WTC11 (cell line): ENCODE measurements around the gene DTX1. TPM values are rescaled to one million over a fixed set of nuclear protein-coding genes. Genes with fewer than 3 reads are reported as not detected.

ENCODE experiments used
- ARID4B ChIP-seq: sonication (generic); formaldehyde crosslinking; IDR thresholded peaks from 2 replicates; pipeline ENCODE4 v1.8.0; 2023; ENCODE audit warnings: missing genetic modification reagents, mild to moderate bottlenecking, borderline replicate concordance
- CBFB ChIP-seq: sonication (generic); formaldehyde crosslinking; IDR thresholded peaks from 2 replicates; pipeline ENCODE4 v1.8.1; 2022; ENCODE audit warnings: mild to moderate bottlenecking, low read depth, missing genetic modification reagents
- CREB1 ChIP-seq: sonication (generic); formaldehyde crosslinking; IDR thresholded peaks from 2 replicates; pipeline ENCODE4 v1.8.0; 2023; ENCODE audit warnings: mild to moderate bottlenecking, missing genetic modification reagents
- FOXP1 ChIP-seq: sonication (generic); formaldehyde crosslinking; IDR thresholded peaks from 2 replicates; pipeline ENCODE4 v1.8.0; 2022; ENCODE audit warnings: missing genetic modification reagents, mild to moderate bottlenecking, moderate library complexity, borderline replicate concordance
- GRHL2 ChIP-seq: fragments of 250-450 bp; sonication (Bioruptor Pico); IDR thresholded peaks from 2 replicates; pipeline ENCODE4 v1.8.0; 2022; ENCODE audit warnings: mild to moderate bottlenecking, moderate library complexity; ENCODE audit not compliant: insufficient replicate concordance, severe bottlenecking
- IRF1 ChIP-seq: sonication (generic); formaldehyde crosslinking; IDR thresholded peaks from 2 replicates; pipeline ENCODE4 v1.8.0; 2023; ENCODE audit warnings: missing genetic modification reagents
- IRF2 ChIP-seq: sonication (generic); formaldehyde crosslinking; IDR thresholded peaks from 2 replicates; pipeline ENCODE4 v1.8.0; 2022; ENCODE audit warnings: low read depth, missing genetic modification reagents, borderline replicate concordance
- MXD4 ChIP-seq: fragments of 250-450 bp; sonication (Bioruptor Pico); IDR thresholded peaks from 2 replicates; pipeline ENCODE4 v1.8.0; 2021; ENCODE audit warnings: mild to moderate bottlenecking, moderate library complexity, borderline replicate concordance
- NFATC4 ChIP-seq: fragments of 250-450 bp; sonication (Bioruptor Pico); IDR thresholded peaks from 2 replicates; pipeline ENCODE4 v1.9.0; 2021; ENCODE audit warnings: mild to moderate bottlenecking
- NFYB ChIP-seq: sonication (generic); formaldehyde crosslinking; conservative IDR thresholded peaks from 2 replicates; pipeline ENCODE4 v1.8.0; 2022; ENCODE audit warnings: low read depth, missing genetic modification reagents
- OVOL2 ChIP-seq: fragments of 250-450 bp; sonication (Bioruptor Pico); IDR thresholded peaks from 2 replicates; pipeline ENCODE4 v1.9.0; 2021; ENCODE audit warnings: mild to moderate bottlenecking, borderline replicate concordance
- RELA ChIP-seq: sonication (generic); formaldehyde crosslinking; IDR thresholded peaks from 2 replicates; pipeline ENCODE4 v1.8.1; 2022; ENCODE audit warnings: missing genetic modification reagents, mild to moderate bottlenecking, borderline replicate concordance
- SMAD4 ChIP-seq: sonication (generic); formaldehyde crosslinking; IDR thresholded peaks from 2 replicates; pipeline ENCODE4 v1.8.0; 2022; ENCODE audit warnings: mild to moderate bottlenecking, missing genetic modification reagents
- TP53 ChIP-seq: sonication (generic); formaldehyde crosslinking; IDR thresholded peaks from 2 replicates; pipeline ENCODE4 v1.8.1; 2023; ENCODE audit warnings: mild to moderate bottlenecking, missing genetic modification reagents
- ZBTB21 ChIP-seq: sonication (generic); formaldehyde crosslinking; IDR thresholded peaks from 2 replicates; pipeline ENCODE4 v1.8.1; 2023; ENCODE audit warnings: mild to moderate bottlenecking, missing genetic modification reagents, borderline replicate concordance
- ZNF121 ChIP-seq: sonication (generic); formaldehyde crosslinking; IDR thresholded peaks from 2 replicates; pipeline ENCODE4 v1.8.0; 2023; ENCODE audit warnings: missing genetic modification reagents
- ZNF138 ChIP-seq: sonication (generic); formaldehyde crosslinking; conservative IDR thresholded peaks from 2 replicates; pipeline ENCODE4 v1.8.1; 2022; ENCODE audit warnings: mild to moderate bottlenecking, moderate library complexity, missing genetic modification reagents
- ZNF396 ChIP-seq: fragments of 250-450 bp; sonication (Bioruptor Pico); IDR thresholded peaks from 2 replicates; pipeline ENCODE4 v1.8.0; 2021; ENCODE audit warnings: mild to moderate bottlenecking, moderate library complexity, borderline replicate concordance
- total RNA-seq: library from RNA; stranded (reverse); gene quantifications from 3 replicates; pipeline ENCODE4 v1.2.3, GENCODE V29; 2021
- TF ChIP-seq, protein P1 (sequence below): sonication (generic); formaldehyde crosslinking; IDR thresholded peaks from 2 replicates; pipeline ENCODE4 v1.8.0; 2022; ENCODE audit warnings: mild to moderate bottlenecking, missing genetic modification reagents
- TF ChIP-seq, protein P2 (sequence below): sonication (generic); formaldehyde crosslinking; IDR thresholded peaks from 2 replicates; pipeline ENCODE4 v1.8.0; 2022; ENCODE audit warnings: mild to moderate bottlenecking, missing genetic modification reagents
- TF ChIP-seq, protein P3 (sequence below): sonication (generic); formaldehyde crosslinking; IDR thresholded peaks from 2 replicates; pipeline ENCODE4 v1.8.1; 2023; ENCODE audit warnings: mild to moderate bottlenecking, missing genetic modification reagents
- TF ChIP-seq, protein P4 (sequence below): sonication (generic); formaldehyde crosslinking; IDR thresholded peaks from 2 replicates; pipeline ENCODE4 v1.8.1; 2023; ENCODE audit warnings: mild to moderate bottlenecking, missing genetic modification reagents, moderate library complexity
- TF ChIP-seq, protein P5 (sequence below): fragments of 250-450 bp; sonication (Bioruptor Pico); conservative IDR thresholded peaks from 2 replicates; pipeline ENCODE4 v1.9.0; 2021; ENCODE audit warnings: mild to moderate bottlenecking
- TF ChIP-seq, protein P6 (sequence below): fragments of 250-450 bp; sonication (Bioruptor Pico); IDR thresholded peaks from 2 replicates; pipeline ENCODE4 v1.9.0; 2021; ENCODE audit warnings: mild to moderate bottlenecking

DTX1 gene
- total RNA-seq, 1 experiment from 2014 or later: 6.2 TPM

GRCh38 chr12:113098441-113099028, 42.0 kb downstream of the DTX1 start (continued):
- no peak for TF ChIP-seq ARID4B (CRISPR knock-in tag)
- no peak for TF ChIP-seq ZNF138 (CRISPR knock-in tag)
- TF ChIP-seq GRHL2 (CRISPR knock-in tag): no peak
- TF ChIP-seq, protein P1, sequence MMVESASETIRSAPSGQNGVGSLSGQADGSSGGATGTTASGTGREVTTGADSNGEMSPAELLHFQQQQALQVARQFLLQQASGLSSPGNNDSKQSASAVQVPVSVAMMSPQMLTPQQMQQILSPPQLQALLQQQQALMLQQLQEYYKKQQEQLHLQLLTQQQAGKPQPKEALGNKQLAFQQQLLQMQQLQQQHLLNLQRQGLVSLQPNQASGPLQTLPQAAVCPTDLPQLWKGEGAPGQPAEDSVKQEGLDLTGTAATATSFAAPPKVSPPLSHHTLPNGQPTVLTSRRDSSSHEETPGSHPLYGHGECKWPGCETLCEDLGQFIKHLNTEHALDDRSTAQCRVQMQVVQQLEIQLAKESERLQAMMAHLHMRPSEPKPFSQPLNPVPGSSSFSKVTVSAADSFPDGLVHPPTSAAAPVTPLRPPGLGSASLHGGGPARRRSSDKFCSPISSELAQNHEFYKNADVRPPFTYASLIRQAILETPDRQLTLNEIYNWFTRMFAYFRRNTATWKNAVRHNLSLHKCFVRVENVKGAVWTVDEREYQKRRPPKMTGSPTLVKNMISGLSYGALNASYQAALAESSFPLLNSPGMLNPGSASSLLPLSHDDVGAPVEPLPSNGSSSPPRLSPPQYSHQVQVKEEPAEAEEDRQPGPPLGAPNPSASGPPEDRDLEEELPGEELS: no peak
- TF ChIP-seq IRF2: no peak
- TF ChIP-seq, protein P2, sequence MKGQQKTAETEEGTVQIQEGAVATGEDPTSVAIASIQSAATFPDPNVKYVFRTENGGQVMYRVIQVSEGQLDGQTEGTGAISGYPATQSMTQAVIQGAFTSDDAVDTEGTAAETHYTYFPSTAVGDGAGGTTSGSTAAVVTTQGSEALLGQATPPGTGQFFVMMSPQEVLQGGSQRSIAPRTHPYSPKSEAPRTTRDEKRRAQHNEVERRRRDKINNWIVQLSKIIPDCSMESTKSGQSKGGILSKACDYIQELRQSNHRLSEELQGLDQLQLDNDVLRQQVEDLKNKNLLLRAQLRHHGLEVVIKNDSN (CRISPR knock-in tag): peak; percentile 64; the same call in 1 of the 2 replicates
- TF ChIP-seq TP53 (CRISPR knock-in tag): no peak
- TF ChIP-seq ZNF396 (CRISPR knock-in tag): no peak
- no peak for TF ChIP-seq RELA (CRISPR knock-in tag)
- no peak for TF ChIP-seq CREB1 (CRISPR knock-in tag)
- TF ChIP-seq, protein P3, sequence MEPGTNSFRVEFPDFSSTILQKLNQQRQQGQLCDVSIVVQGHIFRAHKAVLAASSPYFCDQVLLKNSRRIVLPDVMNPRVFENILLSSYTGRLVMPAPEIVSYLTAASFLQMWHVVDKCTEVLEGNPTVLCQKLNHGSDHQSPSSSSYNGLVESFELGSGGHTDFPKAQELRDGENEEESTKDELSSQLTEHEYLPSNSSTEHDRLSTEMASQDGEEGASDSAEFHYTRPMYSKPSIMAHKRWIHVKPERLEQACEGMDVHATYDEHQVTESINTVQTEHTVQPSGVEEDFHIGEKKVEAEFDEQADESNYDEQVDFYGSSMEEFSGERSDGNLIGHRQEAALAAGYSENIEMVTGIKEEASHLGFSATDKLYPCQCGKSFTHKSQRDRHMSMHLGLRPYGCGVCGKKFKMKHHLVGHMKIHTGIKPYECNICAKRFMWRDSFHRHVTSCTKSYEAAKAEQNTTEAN (CRISPR knock-in tag): no peak
- no peak for TF ChIP-seq SMAD4 (CRISPR knock-in tag)
- no peak for TF ChIP-seq CBFB (CRISPR knock-in tag)
- peak; percentile 94; the same call in 1 of the 2 replicates for TF ChIP-seq ZNF121 (CRISPR knock-in tag)
- 0 out of 2 replicates have a peak, but pooled peaks have one; percentile 33 for TF ChIP-seq FOXP1 (CRISPR knock-in tag)
- TF ChIP-seq NFATC4 (CRISPR knock-in tag): no peak
- 0 out of 2 replicates have a peak, but pooled peaks have one; percentile 11 for TF ChIP-seq ZBTB21 (CRISPR knock-in tag)
- no peak for TF ChIP-seq NFYB (CRISPR knock-in tag)
- TF ChIP-seq OVOL2 (CRISPR knock-in tag): no peak
- TF ChIP-seq MXD4 (CRISPR knock-in tag): no peak
- no peak for TF ChIP-seq IRF1
- TF ChIP-seq, protein P4, sequence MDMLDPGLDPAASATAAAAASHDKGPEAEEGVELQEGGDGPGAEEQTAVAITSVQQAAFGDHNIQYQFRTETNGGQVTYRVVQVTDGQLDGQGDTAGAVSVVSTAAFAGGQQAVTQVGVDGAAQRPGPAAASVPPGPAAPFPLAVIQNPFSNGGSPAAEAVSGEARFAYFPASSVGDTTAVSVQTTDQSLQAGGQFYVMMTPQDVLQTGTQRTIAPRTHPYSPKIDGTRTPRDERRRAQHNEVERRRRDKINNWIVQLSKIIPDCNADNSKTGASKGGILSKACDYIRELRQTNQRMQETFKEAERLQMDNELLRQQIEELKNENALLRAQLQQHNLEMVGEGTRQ (CRISPR knock-in tag): peak; percentile 66
- TF ChIP-seq, protein P5, sequence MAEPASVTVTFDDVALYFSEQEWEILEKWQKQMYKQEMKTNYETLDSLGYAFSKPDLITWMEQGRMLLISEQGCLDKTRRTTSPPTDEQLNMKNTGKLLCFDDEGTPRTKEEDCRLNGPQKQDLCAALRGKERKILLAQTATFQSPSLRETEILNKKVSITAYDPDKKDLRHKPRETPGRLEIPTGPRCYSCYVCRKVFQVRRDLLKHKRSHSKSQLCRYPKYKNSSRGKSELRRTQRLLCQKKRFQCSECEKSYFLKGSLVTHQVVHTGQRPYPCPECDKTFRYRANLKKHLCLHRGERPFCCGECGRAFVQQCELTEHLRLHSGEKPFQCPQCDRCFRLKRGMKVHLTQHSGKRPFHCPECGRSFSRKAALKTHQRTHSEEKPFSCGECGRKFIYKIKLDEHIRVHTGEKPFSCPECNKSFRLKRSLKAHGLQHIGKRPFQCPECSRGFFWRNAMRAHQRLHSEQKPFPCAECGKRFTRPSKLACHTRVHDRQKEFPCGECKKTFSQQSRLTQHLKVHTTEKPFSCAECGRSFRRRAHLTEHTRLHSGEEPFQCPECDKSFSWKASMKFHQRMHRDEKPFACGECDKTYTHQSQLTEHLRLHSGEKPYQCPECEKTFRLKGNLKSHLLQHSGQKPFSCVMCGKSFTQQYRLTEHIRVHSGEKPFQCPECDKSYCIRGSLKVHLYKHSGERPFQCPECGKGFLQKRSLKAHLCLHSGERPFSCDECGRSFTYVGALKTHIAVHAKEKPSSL (CRISPR knock-in tag): no peak
- TF ChIP-seq, protein P6, sequence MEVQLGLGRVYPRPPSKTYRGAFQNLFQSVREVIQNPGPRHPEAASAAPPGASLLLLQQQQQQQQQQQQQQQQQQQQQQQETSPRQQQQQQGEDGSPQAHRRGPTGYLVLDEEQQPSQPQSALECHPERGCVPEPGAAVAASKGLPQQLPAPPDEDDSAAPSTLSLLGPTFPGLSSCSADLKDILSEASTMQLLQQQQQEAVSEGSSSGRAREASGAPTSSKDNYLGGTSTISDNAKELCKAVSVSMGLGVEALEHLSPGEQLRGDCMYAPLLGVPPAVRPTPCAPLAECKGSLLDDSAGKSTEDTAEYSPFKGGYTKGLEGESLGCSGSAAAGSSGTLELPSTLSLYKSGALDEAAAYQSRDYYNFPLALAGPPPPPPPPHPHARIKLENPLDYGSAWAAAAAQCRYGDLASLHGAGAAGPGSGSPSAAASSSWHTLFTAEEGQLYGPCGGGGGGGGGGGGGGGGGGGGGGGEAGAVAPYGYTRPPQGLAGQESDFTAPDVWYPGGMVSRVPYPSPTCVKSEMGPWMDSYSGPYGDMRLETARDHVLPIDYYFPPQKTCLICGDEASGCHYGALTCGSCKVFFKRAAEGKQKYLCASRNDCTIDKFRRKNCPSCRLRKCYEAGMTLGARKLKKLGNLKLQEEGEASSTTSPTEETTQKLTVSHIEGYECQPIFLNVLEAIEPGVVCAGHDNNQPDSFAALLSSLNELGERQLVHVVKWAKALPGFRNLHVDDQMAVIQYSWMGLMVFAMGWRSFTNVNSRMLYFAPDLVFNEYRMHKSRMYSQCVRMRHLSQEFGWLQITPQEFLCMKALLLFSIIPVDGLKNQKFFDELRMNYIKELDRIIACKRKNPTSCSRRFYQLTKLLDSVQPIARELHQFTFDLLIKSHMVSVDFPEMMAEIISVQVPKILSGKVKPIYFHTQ (CRISPR knock-in tag): 0 out of 2 replicates have a peak, but pooled peaks have one; percentile 36
